Kidney (tissue), 14 donors: ENCODE results near the gene SREBF1. TPM values are rescaled to one million over a fixed set of nuclear protein-coding genes. Genes with fewer than 3 reads are reported as not detected.

Experiments
- DNase-seq, 5 donors: peaks; one replicate each; pipeline ENCODE4 v3.0.0-alpha.2; 2013 to 2020
- FAIRE-seq: peaks from 2 replicates; lab custom pipeline; 2012; peaks lifted over from hg19 to GRCh38; lab: Jason Lieb, UNC
- H3K27ac ChIP-seq, 2 donors: one replicate each; pipeline ENCODE4 v1.7.0; 2013; ENCODE audit warnings: low read depth in 2 of 2, low read length in 2 of 2, inconsistent platforms in 1 of 2
- H3K27me3 ChIP-seq: one replicate; pipeline ENCODE4 v1.7.1; 2013; ENCODE audit warnings: low read length, inconsistent platforms; ENCODE audit not compliant: control insufficient read depth, insufficient read depth
- H3K36me3 ChIP-seq, 3 donors: one replicate each; pipeline versions ENCODE4 v1.7.0 to v1.7.1; 2013; ENCODE audit warnings: low read length in 3 of 3, control low read depth in 1 of 3, inconsistent platforms in 1 of 3; ENCODE audit not compliant: insufficient read depth in 3 of 3, control insufficient read depth in 2 of 3
- H3K4me1 ChIP-seq, 3 donors: one replicate each; pipeline versions ENCODE4 v1.7.0 to v1.7.1; 2013; ENCODE audit warnings: low read length in 3 of 3, inconsistent platforms in 1 of 3, low read depth in 1 of 3; ENCODE audit not compliant: control insufficient read depth in 2 of 3, insufficient read depth in 2 of 3
- H3K4me3 ChIP-seq, 3 donors: one replicate each; pipeline versions ENCODE4 v1.7.0 to v1.8.1; 2013; ENCODE audit warnings: low read length in 3 of 3, control low read depth in 1 of 3, inconsistent platforms in 1 of 3
- H3K9ac ChIP-seq, 3 donors: one replicate each; pipeline versions ENCODE4 v1.7.0 to v1.7.1; 2013; ENCODE audit warnings: low read length in 3 of 3, control low read depth in 1 of 3, inconsistent platforms in 1 of 3
- H3K9me3 ChIP-seq, 3 donors: one replicate each; pipeline versions ENCODE4 v1.7.0 to v1.7.1; 2013; ENCODE audit warnings: low read length in 3 of 3, control low read depth in 1 of 3, inconsistent platforms in 1 of 3; ENCODE audit not compliant: control insufficient read depth in 2 of 3, insufficient read depth in 1 of 3
- intact Hi-C: fragments of 100-400 bp; cut with DNase I; formaldehyde crosslinking; loops from one replicate; pipeline ENCODE4 v1.11.1; 2022
- polyA plus RNA-seq: library from polyadenylated mRNA; stranded (reverse); fragments of 350-450 nt; fragmentation: Illumina TruSeq; extraction: RNeasy Lipid Tissue Mini Kit (QIAGEN cat#74804); gene quantifications from one replicate; pipeline ENCODE4 v1.2.3, GENCODE V29; 2014; ENCODE audit warnings: low read depth, low replicate concordance; ENCODE audit not compliant: insufficient read depth
- total RNA-seq: library from RNA; stranded (reverse); fragmentation: NEBNext Ultra II Directional; extraction: Animal tissue kit (Norgen Biotek cat#: 25700); gene quantifications from one replicate; pipeline ENCODE4 v1.2.1, GENCODE V29; 2021
- TF ChIP-seq, protein P1 (sequence below): IDR thresholded peaks from 3 replicates; pipeline ENCODE4 v1.5.1; 2012; ENCODE audit warnings: mild to moderate bottlenecking, moderate library complexity, borderline replicate concordance; ENCODE audit not compliant: insufficient read depth; ENCODE audit errors: extremely low read depth
- donor health status: control.
- donor health status: control.
- donor health status: control.
- donor health status: control.
- donor health status: control.
- donor health status: DM: yes; HTN: yes; CAD: no.
- donor health status: Normal renal cell carcinoma (clear cell type).

Gene SREBF1
- total and polyA plus RNA-seq, 2 donors from 2014 or later = 37.6 to 48.3 TPM

DNA sequence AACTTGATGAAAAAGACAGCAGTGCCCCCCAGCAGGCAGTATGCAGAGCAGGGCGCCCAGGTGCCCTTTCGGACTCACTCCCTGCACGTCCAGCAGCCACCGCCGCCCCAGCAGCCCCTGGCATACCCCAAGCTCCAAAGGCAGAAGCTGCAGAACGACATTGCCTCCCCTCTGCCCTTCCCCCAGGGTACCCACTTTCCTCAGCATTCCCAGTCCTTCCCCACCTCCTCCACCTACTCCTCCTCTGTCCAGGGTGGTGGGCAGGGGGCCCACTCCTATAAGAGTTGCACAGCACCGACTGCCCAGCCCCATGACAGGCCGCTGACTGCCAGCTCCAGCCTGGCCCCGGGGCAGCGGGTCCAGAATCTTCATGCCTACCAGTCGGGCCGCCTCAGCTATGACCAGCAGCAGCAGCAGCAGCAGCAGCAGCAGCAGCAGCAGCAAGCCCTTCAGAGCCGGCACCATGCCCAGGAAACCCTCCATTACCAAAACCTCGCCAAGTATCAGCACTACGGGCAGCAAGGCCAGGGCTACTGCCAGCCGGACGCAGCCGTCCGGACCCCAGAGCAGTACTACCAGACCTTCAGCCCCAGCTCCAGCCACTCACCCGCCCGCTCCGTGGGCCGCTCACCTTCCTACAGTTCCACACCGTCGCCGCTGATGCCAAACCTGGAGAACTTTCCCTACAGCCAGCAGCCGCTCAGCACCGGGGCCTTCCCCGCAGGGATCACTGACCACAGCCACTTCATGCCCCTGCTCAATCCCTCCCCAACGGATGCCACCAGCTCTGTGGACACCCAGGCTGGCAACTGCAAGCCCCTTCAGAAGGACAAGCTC, 43.2 kb downstream of the SREBF1 start:
- H3K27me3 ChIP-seq = no peaks in the 10 kb centered on the region
- H3K4me1 ChIP-seq = peaks cover 0 to 16% (median 2%) of the 10 kb centered on the region in 3 donors
- TF ChIP-seq, protein P1, sequence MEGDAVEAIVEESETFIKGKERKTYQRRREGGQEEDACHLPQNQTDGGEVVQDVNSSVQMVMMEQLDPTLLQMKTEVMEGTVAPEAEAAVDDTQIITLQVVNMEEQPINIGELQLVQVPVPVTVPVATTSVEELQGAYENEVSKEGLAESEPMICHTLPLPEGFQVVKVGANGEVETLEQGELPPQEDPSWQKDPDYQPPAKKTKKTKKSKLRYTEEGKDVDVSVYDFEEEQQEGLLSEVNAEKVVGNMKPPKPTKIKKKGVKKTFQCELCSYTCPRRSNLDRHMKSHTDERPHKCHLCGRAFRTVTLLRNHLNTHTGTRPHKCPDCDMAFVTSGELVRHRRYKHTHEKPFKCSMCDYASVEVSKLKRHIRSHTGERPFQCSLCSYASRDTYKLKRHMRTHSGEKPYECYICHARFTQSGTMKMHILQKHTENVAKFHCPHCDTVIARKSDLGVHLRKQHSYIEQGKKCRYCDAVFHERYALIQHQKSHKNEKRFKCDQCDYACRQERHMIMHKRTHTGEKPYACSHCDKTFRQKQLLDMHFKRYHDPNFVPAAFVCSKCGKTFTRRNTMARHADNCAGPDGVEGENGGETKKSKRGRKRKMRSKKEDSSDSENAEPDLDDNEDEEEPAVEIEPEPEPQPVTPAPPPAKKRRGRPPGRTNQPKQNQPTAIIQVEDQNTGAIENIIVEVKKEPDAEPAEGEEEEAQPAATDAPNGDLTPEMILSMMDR = no peak
- no peak overlapping the region for H3K4me3 ChIP-seq
- no peaks in the 10 kb centered on the region for H3K9me3 ChIP-seq
- peaks cover 0 to 3% (median 0%) of the 10 kb centered on the region in 3 donors for H3K36me3 ChIP-seq
- H3K27ac ChIP-seq = no peak overlapping the region
- peak in 1 of 5 donors; percentile 76 for DNase-seq
- intact Hi-C loops = no loop called here
- no peak for FAIRE-seq
- no peak overlapping the region for H3K9ac ChIP-seq

DNA sequence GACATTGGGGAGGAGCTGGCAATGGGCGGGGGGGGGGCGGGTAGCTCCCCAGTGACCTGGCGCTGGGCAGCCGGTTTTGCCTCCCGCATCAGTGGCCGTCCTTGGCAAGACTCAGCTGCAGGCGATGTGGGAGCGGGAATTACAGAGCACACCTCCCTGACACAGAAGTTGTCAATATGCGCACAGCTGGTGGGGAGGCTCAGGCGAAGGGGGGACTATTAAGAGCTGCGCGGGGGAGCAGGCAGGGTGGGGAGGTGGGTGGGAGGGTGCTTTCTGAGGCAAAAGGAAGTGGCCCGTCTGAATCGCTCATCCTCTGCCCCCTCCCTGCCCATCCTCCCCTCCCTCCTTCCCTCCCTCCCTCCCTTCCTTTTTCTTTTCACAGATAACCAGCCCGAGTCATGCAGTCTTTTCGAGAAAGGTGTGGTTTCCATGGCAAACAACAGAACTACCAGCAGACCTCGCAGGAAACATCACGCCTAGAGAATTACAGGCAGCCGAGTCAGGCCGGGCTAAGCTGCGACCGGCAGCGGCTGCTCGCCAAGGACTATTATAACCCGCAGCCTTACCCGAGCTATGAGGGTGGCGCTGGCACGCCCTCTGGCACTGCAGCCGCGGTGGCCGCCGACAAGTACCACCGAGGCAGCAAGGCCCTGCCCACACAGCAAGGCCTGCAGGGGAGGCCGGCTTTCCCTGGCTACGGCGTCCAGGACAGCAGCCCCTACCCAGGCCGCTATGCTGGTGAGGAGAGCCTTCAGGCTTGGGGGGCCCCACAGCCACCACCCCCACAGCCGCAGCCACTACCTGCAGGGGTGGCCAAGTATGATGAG, 44.0 kb downstream of the SREBF1 start:
- H3K27ac ChIP-seq = no peak overlapping the region
- H3K9ac ChIP-seq = no peak overlapping the region
- peaks cover 0 to 3% (median 0%) of the 10 kb centered on the region in 3 donors for H3K36me3 ChIP-seq
- H3K4me1 ChIP-seq = peaks cover 0 to 16% (median 2%) of the 10 kb centered on the region in 3 donors
- TF ChIP-seq, protein P1 = no peak
- intact Hi-C loops = no loop called here
- H3K4me3 ChIP-seq = no peak overlapping the region
- H3K27me3 ChIP-seq = no peaks in the 10 kb centered on the region
- no peaks in the 10 kb centered on the region for H3K9me3 ChIP-seq
- DNase-seq = peak; percentile 72 to 87 (median 79)
- FAIRE-seq = no peak

DNA sequence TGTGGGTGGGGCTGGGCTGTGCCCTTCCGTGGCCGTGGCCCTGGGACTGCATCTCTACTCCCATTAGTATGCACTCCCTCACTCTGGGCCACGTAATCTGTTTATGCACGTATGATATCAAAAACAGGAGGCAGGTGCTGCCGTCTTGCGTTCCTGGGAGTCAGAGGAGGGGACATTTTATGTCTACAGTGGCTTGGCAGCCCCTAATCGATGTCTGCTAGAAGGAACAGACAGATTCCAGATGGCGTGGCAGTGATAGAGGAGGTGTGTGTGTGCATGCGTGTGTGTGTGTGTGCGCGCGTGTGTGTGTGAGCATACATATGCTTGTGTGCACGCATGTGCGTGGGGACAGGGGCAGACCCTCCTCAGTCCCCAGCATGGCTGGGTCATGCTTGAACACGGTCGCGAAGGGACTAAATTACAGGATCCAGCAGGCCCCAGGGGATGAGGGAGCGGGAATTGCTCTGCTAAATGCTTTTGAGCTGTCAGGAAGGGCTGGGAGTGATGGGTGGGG, 44.7 kb downstream of the SREBF1 start:
- no peaks in the 10 kb centered on the region for H3K27me3 ChIP-seq
- no peak for DNase-seq
- intact Hi-C loops = no loop called here
- no peak for FAIRE-seq
- H3K4me3 ChIP-seq = no peak overlapping the region
- TF ChIP-seq, protein P1 = no peak
- peaks cover 0 to 16% (median 2%) of the 10 kb centered on the region in 3 donors for H3K4me1 ChIP-seq
- no peak overlapping the region for H3K9ac ChIP-seq
- H3K36me3 ChIP-seq = peaks cover 0 to 3% (median 0%) of the 10 kb centered on the region in 3 donors
- H3K9me3 ChIP-seq = no peaks in the 10 kb centered on the region
- H3K27ac ChIP-seq = no peak overlapping the region
